Upper lobe of right lung (tissue), 1 donor: ENCODE results near the gene FBN1. TPM values are rescaled to one million over a fixed set of nuclear protein-coding genes. Genes with fewer than 3 reads are reported as not detected.

Experiments used
- ATAC-seq: fragments of 200-7000 bp; cut with Tn5 transposase; one replicate; pipeline ENCODE4 v1.9.1; 2020; ENCODE audit warnings: mild to moderate bottlenecking, moderate library complexity
- DNase-seq: peaks from one replicate; pipeline ENCODE4 v3.0.0-alpha.2; 2020
- H3K27ac ChIP-seq: fragments of 200-600 bp; one replicate; pipeline ENCODE4 v1.8.0; 2022
- H3K27me3 ChIP-seq: fragments of 200-600 bp; one replicate; pipeline ENCODE4 v1.8.0; 2022; ENCODE audit warnings: mild to moderate bottlenecking
- H3K36me3 ChIP-seq: fragments of 200-600 bp; one replicate; pipeline ENCODE4 v1.8.0; 2022
- H3K4me1 ChIP-seq: fragments of 200-600 bp; one replicate; pipeline ENCODE4 v1.8.0; 2022
- H3K4me3 ChIP-seq: fragments of 200-600 bp; one replicate; pipeline ENCODE4 v1.8.0; 2022; ENCODE audit warnings: mild to moderate bottlenecking
- H3K9me3 ChIP-seq: fragments of 200-600 bp; one replicate; pipeline ENCODE4 v1.8.0; 2022
- intact Hi-C: fragments of 100-400 bp; cut with DNase I; formaldehyde crosslinking; loops from one replicate; pipeline ENCODE4 v1.11.0; 2022
- total RNA-seq: library from RNA; stranded (reverse); fragmentation: NEBNext Ultra II Directional; extraction: Animal tissue kit (Norgen Biotek cat#: 25700); gene quantifications from one replicate; pipeline ENCODE4 v1.2.1, GENCODE V29; 2021
- TF ChIP-seq, protein P1 (sequence below): fragments of 200-600 bp; IDR thresholded peaks from one replicate; pipeline ENCODE4 v1.8.0; 2022; ENCODE audit warnings: antibody characterized with exemption
- donor health status: DM: no; HTN: yes; CAD: no; lungs with severe emphysema.

FBN1 gene
- total RNA-seq, 1 donor from 2014 or later: 46.9 TPM

DNA sequence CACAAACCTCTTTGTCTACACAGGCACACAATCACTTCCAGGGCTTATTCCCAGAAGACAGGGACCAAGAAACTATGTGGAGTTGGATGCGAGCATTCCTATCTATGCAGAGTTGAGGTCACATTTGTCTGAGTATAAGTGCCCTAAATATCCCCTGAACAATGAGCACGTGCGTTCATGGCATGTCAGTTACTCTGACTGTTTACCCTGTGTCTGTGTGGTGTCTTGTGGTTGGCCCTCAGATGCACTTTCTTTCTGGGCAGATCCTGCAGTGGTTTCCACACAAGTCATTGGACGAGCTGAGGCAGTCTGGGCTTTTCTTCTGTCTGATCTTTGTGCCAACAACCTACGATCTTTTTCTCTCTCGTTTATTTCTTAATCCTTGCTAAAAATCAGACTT lies 134.5 kb downstream of the FBN1 start:
- Histone ChIP-seq H3K27ac (no peak overlapping the region), H3K9me3 (no peaks in the 10 kb centered on the region), H3K27me3 (no peaks in the 10 kb centered on the region), H3K4me3 (no peak overlapping the region), H3K4me1 (no peaks in the 10 kb centered on the region), H3K36me3 (no peaks in the 10 kb centered on the region)
- intact Hi-C loops: no loop called here
- TF ChIP-seq, protein P1, sequence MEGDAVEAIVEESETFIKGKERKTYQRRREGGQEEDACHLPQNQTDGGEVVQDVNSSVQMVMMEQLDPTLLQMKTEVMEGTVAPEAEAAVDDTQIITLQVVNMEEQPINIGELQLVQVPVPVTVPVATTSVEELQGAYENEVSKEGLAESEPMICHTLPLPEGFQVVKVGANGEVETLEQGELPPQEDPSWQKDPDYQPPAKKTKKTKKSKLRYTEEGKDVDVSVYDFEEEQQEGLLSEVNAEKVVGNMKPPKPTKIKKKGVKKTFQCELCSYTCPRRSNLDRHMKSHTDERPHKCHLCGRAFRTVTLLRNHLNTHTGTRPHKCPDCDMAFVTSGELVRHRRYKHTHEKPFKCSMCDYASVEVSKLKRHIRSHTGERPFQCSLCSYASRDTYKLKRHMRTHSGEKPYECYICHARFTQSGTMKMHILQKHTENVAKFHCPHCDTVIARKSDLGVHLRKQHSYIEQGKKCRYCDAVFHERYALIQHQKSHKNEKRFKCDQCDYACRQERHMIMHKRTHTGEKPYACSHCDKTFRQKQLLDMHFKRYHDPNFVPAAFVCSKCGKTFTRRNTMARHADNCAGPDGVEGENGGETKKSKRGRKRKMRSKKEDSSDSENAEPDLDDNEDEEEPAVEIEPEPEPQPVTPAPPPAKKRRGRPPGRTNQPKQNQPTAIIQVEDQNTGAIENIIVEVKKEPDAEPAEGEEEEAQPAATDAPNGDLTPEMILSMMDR: no peak
- DNase-seq (no peak), ATAC-seq (no peak)

GRCh38 chr15:48507416-48508065 lies 138.0 kb downstream of the FBN1 start:
- DNase-seq (no peak), ATAC-seq (peak; percentile 95)
- Histone ChIP-seq H3K27me3 (no peaks in the 10 kb centered on the region), H3K36me3 (peaks cover 12% of the 10 kb centered on the region), H3K9me3 (no peaks in the 10 kb centered on the region), H3K4me1 (no peaks in the 10 kb centered on the region), H3K4me3 (no peak overlapping the region), H3K27ac (no peak overlapping the region)
- intact Hi-C loops: no loop called here
- TF ChIP-seq, protein P1: peak; percentile 72

GRCh38 chr15:48505067-48505466 lies 140.4 kb downstream of the FBN1 start:
- no peak overlapping the region for H3K27ac ChIP-seq
- no peaks in the 10 kb centered on the region for H3K27me3 ChIP-seq
- no peak for ATAC-seq
- TF ChIP-seq, protein P1: no peak
- no peak for DNase-seq
- intact Hi-C loops: no loop called here
- peaks cover 12% of the 10 kb centered on the region for H3K36me3 ChIP-seq
- no peaks in the 10 kb centered on the region for H3K9me3 ChIP-seq
- H3K4me1 ChIP-seq: no peaks in the 10 kb centered on the region
- no peak overlapping the region for H3K4me3 ChIP-seq

GRCh38 chr15:48501208-48501607 lies 144.3 kb downstream of the FBN1 start:
- no peaks in the 10 kb centered on the region for H3K9me3 ChIP-seq
- no peak for DNase-seq
- no peaks in the 10 kb centered on the region for H3K27me3 ChIP-seq
- TF ChIP-seq, protein P1: no peak
- no peak overlapping the region for H3K27ac ChIP-seq
- H3K36me3 ChIP-seq: peaks cover 12% of the 10 kb centered on the region
- intact Hi-C loops: no loop called here
- H3K4me3 ChIP-seq: no peak overlapping the region
- no peak for ATAC-seq
- H3K4me1 ChIP-seq: no peaks in the 10 kb centered on the region

DNA sequence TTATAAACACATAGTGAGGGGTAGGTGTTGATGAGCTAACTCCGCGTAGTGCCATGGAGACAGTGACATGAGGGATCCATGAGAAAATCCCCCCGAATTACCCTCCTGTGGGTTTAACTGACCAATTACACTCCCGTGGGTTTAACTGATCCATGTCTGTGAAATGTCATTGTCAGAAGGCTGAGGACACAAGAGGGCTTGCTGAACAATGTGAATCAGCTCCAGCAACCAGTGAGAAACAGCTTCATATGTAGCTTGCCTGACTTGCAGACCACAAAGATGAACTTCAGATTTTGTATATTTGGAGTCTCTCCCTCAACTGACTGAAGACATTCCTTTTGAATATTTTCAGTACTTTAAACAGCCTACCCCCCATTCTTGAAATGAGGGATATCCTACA lies 144.9 kb downstream of the FBN1 start:
- DNase-seq: no peak
- H3K4me1 ChIP-seq: no peaks in the 10 kb centered on the region
- no peak overlapping the region for H3K4me3 ChIP-seq
- no peak for ATAC-seq
- no peak overlapping the region for H3K27ac ChIP-seq
- no peaks in the 10 kb centered on the region for H3K9me3 ChIP-seq
- TF ChIP-seq, protein P1: no peak
- H3K27me3 ChIP-seq: no peaks in the 10 kb centered on the region
- H3K36me3 ChIP-seq: peaks cover 12% of the 10 kb centered on the region
- intact Hi-C loops: no loop called here

- Histone ChIP-seq H3K9me3 (no peaks in the 10 kb centered on the region), H3K36me3 (peaks cover 12% of the 10 kb centered on the region), H3K27me3 (no peaks in the 10 kb centered on the region), H3K27ac (no peak overlapping the region), H3K4me1 (no peaks in the 10 kb centered on the region), H3K4me3 (no peak overlapping the region)
- intact Hi-C loops: no loop called here
- TF ChIP-seq, protein P1: no peak
- DNase-seq (no peak), ATAC-seq (no peak)
These were observed 145.5 kb downstream of the FBN1 start for GRCh38 chr15:48499978-48500377.
